ENCODE data around the gene BCO2.
"Not testable (repeated sequence)": the region's sequence is repeated elsewhere in the genome, so short reads cannot be mapped to it uniquely, and the experiment has no call there.

BCO2 gene

DNA sequence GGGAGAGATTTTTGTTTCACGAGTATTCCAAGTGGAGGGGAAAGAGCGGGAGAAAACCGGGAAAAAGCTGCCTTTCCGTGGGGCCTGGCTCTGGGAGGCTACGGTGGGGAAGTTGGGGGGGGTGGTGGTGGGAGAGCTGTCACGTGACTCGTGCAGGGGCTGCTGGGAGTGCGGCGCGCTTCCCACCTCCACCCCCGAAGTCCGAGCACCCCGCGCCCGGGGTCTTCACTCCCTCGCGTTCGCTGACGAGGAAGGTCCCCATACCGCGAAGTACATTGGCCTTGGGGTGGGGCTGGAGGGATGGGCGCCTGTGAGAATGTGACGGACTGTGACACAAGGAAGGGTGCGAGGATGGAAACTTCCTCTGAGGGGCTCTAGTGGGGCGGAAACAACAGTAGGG is 8.2 kb upstream of the BCO2 start, which contains the start of gene TEX12:
TSS of gene TEX12 (plus strand) at position 228 of the 400 bp plus-strand sequence. CDS start 1,897 bp downstream, outside the sequence.
- DNase-seq: no peak

DNA sequence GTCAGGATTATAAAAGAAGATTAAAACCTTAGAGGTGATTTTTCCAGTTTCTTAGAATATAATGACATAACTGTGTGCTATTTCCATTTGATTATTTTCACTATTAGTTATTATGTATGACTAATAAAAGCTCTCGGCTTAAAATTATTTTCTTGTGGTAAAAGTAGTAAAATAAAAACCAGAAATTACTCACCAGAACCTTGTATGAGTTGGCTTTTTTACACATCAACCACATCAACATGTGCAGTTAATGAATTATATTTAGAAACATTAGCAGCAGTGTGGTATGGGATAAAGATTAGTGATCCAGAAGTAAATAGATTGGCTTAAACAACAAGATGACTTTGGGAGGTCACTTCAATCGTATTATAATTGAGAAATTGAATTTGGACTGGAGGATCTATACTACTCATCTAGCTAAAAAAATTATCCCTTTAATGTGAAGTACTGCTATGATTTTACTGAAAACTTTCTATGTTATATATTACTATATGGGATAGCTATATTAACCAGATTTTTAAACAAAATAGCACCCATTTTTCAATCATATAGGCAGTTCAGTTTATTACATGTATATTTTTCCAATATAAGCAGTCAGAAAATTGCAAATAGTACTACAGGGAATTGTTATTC is 2.8 kb upstream of the BCO2 start:
- no peak for DNase-seq

DNA sequence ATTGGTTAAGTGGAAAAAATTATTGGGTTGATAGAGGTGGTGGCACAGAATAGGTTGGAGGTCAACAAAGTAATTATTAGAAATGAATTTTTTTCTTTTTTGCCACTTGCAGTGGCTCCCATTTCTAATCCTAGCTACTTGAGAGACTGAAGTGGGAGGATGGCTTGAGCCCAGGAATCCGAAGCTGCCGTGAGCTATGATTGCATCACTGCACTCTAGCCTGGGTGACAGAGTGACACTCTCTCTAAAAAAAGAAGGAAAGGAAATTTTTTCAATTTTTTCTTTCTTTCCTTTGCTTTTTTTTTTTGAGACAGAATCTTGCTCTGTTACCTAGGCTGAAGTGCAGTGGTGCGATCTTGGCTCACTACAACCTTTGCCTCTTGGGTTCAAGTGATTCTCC is 2.2 kb upstream of the BCO2 start:
- no peak for DNase-seq

DNA sequence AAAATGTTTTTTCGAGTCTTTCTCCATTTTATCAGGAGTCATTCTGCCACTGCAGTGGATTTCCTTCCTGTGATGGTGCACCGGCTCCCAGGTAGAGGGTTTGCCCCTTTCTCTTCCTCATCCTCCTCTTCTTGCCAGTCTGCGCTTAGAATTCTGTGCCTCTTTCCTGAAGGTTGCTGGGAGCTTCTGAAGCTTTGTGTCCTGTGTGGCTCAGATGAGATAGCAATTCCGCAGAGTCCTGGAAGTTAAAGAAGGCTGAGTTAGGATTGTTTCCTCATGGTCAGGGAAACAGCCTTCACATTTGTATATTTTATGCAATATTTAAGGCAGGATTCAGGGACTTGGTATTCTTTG is 264 bp downstream of the BCO2 start:
- no peak for DNase-seq

DNA sequence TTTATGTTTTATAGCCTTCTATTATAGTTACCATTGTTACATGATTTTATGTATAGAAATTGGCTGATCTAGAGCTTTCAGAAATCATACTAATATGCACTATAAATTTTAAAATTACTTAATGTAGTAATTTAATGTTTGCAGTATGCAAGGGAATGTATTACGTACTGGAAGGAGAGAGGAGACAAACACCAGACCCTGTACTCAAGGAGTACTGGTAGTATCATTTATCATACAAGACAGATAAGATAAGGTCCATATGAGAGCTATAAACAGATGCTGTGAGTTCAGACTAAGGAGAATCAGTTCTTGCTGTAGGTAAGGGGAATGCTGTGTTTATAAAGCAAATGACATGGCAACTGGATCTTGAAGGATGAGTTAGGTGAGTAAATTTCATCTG is 765 bp downstream of the BCO2 start:
- no peak for DNase-seq

DNA sequence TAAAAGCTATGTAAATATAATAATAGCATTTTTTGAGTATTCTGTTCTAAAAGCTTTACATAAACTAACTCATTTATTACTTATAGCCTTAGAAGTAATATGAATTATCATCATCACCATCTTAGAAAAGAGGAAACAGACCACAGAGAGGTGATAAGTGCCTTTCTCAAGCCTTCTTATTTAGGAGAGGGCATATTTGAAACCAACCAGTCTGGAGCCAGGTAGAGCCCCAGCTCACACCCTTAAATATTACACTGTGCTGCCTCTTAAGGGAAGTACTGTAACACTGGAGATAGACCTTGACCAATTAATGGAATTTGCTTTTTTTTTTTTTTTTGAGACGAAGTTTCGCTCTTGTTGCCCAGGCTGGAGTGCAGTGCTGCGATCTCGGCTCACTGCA is 2.3 kb downstream of the BCO2 start:
- no peak for DNase-seq

DNA sequence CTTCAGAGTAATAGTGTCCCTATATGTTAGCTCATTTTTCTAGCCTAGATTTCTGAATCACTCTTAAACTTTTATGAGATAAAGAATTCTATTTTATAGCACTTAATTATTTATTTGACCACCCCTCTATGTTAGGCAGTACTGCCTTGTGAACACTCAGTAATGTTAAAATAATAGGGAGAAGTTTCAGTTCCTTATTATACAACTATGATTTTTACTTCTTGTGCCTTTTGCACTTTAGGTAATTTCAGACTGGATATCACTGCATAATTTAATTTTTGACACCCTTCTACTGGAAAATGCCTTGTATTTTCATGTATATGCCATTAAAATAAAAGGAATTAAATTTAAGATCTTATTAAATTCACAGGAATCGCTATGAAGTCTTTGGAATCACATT is 3.1 kb downstream of the BCO2 start:
- no peak for DNase-seq

DNA sequence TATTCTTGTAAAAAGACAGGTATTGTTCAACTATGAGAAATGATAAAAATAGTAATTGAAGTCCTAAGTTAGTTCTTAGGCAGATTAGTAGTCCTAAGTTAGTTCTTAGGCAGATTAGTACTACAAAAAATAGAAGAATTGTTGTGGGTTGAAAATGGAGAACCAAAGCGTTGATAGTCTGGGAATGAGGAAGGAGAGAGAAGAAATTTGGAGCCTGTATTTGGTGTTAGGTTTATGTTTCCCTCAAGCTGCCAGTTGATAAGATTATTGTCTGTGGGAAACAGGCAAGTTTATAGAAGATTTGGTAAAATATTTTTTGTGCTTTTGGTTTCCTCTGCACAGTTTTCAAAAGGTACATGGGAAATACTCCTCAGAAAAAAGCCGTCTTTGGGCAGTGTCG is 3.6 kb downstream of the BCO2 start:
- DNase-seq: no peak

DNA sequence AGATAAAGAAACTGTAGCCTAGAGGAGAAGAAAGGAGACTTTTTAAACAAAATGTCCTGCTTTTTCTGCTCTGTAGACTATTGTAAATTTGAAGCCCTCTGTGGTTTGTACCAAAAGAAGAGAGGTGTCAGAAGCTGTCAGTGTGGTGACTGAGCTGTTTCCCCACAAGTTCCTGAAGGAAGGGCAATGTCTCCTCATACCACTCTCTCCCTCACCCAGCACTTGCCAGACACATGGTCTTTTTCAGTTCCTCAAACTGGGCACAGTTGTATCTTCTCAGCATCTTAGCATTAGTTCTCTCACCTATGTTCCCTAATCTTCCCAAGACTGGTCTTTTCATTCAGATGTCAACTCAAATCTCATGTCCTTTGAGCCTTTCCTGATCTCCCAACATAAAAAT is 4.3 kb downstream of the BCO2 start:
- DNase-seq: no peak

DNA sequence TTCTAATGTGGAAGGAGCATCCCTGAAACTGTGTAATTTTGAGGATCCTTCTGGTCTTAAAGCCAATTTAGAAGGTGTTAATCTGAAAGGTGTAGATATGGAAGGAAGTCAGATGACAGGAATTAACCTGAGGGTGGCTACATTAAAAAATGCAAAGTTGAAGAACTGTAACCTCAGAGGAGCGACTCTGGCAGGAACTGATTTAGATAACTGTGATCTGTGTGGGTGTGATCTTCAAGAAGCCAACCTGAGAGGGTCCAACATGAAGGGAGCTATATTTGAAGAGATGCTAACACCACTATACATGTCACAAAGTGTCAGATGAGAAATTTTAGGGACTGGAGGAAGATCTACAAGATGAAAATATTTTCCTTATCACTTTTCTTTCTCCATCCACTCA is 7.6 kb downstream of the BCO2 start:
- no peak for DNase-seq

DNA sequence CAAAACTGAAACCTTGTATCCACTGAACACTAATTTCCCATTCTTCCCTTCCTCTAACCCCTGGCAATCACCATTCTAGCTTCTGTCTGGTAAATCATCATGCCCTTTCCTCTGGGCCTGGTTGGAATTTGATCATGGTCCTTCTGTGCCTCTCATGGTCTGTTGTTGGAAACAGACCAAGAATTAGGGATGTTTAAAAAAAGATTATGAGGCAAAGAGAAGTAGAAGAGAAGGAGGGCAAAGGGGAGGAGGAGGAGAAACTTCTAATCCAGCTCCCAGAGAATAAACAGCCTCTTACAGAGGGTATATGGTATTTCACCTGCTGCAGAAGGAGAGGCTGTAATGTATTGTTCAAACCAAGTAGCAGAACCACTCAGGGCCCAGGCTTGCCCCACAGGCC is 10.6 kb downstream of the BCO2 start:
- no peak for DNase-seq

DNA sequence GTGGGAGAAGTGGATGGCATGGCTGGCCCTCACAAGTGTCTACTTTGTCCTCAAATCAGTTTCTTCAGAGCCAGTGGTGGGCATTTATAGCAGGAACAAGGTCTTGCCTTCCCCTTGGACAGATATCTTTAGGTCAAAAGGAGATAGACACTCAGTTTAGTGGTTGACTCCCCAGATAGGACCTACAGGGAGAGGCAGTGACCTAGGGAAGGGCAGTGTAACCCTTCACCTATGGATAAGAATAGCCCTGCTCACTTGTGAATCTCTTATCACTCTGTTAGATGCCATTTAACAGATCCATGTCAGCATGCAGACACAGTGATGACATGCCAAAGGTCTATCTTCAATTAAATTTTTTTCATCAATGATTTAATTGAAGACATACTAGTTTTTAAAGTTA is 11.0 kb downstream of the BCO2 start:
- no peak for DNase-seq

DNA sequence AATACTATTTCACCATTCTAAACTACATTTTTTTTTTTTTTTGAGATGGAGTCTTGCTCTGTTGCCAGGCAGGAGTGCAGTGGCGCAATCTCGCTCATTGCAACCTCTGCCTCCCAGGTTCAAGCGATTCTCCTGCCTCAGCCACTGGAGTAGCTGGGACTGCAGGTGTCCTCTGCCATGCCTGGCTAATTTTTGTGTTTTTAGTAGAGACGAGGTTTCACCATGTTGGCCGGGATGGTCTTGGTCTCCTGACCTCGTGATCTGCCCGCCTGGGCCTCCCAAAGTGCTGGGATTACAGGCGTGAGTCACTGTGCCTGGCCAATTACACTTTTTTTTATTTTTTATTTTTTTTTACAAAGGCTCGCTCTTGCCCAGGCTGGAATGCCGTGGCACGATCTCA is 19.8 kb downstream of the BCO2 start:
- DNase-seq: not testable (repeated sequence)

DNA sequence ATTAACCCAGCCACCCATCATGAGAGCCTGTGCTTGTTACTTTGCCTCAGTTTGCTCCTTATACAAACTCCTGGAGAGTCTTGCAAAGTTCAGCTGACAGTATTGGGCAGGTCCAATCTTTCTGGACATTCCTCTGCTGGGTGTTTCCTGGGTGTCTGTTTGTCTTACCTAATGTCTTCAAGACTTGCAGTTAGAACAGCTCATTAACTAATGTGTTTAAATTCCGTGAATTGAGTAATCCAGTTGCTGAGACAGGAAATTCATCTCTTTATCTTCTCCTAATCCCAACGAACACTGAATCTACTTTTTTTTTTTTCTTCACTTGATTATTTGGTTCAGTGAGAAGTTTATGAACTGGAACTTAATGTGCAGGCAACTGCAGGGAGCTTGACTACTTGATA is 20.6 kb downstream of the BCO2 start:
- DNase-seq: peak; percentile 9

DNA sequence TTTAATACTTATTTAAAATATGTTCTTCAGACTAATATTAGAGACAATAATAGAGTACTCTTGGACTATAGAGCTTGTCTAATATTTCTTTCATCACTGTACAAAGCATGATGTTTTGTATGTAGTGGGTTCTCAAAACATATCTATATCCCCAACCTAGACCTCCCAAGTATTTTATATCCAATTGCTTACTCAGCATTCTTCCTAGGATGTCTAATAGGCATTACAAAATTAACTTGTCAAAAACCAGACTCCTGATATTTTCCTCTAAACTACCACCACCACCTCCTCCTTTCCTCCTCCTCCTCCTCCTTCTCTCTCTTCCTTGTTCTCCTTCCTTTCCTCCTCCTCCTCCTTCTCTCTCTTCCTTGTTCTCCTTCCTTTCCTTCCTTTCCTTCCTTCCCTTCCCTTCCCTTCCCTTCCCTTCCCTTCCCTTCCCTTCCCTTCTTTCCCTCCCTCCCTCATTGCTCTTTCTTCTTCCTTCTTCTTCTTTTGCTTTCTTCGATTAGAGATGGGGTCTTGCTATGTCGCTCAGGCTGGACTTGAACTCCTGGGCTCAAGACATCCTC is 21.3 kb downstream of the BCO2 start:
- no peak for DNase-seq

DNA sequence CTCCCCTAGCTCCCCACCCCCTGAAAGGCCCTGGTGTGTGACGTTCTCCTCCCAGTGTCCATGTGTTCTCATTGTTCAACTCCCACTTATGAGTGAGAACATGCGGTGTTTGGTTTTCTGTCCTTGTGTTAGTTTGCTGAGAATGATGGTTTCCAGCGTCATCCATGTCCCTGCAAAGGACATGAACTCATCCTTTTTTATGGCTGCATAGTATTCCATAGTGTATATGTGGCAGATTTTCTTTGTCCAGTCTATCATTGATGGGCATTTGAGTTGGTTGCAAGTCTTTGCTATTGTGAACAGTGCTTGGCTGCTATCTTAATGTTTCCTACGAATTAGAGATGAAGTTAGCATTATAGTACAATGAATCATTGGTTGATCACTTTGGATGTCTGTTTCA is 23.8 kb downstream of the BCO2 start:
- not testable (repeated sequence) for DNase-seq

DNA sequence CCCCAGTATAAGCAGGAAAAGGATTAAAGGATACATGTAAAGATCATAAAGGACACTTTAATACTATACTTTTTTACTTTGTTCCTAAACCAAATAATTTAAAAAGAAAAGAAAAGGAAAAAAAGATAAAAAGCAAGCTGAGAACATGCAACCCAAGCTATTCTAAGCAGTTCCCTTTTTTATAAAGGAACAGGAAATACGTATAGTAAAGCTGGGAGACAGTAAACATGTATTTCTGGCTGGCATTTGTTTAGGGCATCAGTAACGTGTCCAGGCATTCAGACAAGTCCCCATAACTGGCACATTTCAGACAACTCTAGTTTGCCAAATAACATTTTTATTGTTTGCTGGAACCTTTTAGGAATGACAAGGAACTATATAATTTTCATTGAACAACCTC is 24.9 kb downstream of the BCO2 start:
- no peak for DNase-seq

DNA sequence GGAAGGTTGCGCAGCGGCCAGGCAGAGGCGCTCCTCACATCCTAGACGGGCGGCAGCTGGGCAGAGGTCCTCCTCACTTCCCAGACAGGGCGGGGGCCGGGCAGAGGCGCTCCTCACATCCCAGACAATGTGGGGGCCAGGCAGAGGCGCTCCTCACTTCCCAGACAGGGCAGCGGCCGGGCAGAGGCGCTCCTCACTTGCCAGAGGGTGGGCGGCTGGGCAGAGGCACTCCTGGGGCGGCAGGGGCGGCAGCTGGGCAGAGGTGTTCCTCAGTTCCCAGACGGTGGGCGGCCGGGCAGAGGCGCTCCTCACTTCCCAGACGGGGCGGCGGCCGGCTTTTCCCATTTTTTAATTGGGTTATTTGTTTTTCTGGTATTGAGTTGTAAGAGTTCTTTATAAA is 30.8 kb downstream of the BCO2 start:
- no peak for DNase-seq

DNA sequence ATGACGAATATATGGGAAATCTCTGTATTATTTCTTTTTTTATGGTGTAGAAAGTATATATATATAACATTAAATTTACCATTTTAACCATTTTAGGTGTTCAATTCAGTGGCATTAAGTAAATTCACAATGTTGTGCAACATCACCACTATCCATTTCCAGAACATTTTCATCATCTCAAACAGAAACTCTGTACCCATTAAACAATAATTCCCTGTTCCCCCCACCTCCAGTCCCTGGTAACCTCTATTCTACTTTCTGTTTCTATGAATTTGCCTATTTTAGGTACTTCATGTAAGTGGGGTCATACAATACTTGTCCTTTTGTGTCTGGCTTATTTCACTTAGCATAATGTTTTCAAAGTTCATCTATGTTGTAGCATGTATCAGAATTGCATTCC is 35.6 kb downstream of the BCO2 start:
- DNase-seq: no peak

DNA sequence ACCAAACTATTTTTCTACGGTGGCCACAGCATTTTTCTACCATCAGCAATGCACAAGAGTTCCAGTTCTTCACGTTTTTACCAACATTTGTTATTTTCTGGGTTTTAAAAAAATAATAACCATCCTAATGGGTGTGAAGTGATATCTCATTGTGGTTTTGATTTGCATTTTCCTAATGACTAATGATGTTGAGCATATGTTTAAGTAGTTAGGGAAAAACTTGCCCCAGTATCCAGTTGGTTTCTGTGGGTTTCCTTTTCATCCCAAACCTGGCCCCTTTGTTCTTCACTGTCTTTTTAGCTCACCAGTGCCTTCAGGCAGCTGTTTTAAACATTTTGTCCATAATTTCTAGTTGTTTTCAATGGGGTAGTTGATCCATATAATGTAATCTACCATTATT is 36.2 kb downstream of the BCO2 start:
- no peak for DNase-seq

DNA sequence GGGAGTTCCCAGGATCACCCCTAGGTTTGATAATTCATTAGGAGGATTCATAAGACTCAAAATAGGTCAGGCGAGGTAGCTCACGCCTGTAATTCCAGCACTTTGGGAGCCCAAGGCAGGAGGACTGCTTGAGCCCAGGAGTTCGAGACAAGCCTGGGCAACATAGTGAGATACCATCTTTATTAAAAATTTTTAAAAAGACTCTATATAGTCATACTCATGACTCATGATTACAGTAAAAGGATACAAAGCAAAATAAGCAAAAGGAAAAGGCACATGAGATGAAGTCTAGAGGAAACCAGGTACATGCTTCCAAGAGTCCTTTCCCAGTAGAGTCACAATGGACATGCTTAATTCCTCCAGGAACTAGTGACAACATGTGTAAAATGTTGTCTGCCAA is 37.0 kb downstream of the BCO2 start:
- DNase-seq: no peak

DNA sequence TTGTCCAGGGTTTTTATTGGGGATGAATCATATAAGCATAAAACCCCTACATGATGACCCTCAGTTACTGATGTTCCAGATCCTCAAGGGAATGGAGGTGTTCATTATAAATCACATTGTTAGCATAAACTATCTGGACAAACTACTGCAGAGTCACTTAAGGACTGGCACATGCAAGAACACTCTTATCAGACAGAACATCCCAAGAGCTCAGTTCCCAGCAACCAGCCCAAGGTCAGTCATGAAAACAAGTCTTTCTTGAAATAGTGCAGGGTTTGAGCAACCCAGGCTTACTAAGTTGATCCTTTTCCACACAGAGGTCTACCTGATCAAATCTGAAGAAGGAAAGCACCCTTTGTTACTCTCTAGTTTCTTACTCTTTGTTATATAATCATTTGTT is 37.4 kb downstream of the BCO2 start:
- no peak for DNase-seq

DNA sequence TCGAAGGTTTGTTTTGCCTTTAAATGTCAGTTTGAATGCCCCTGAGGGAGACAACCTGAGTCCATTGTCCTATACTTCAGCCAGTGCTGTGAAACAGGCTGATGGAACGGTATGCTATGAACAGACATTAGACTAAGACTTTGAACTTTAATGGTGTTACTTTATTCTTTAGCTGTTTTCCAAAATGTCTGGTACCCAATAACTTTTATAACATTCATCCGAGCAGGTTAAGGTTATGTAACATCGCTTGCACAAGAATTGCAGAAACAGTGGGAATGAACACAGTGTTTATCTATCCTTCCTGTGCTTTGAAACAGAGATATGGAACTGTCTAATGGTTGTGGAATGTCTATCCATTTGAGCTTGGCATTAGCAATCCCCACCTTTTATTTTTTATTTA is 38.4 kb downstream of the BCO2 start:
- no peak for DNase-seq

DNA sequence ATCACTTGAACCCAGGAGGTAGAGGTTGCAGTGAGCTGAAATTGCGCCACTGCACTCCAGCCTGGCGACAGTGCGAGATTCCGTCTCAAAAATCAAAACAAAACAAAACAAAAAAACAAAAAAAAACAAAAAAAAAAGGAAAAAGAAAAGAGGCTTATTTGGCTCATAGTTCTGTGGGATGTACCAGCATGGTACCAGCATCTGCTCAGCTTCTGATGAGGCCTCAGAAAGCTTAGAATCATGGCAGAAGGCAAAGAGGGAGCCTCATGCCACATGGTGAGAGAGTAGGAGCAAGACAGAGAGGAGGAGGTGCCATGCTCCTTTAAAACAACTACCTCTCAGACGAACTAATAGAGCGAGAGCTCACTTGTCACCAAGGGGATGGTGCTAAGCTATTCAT is 40.3 kb downstream of the BCO2 start:
- DNase-seq: no peak

DNA sequence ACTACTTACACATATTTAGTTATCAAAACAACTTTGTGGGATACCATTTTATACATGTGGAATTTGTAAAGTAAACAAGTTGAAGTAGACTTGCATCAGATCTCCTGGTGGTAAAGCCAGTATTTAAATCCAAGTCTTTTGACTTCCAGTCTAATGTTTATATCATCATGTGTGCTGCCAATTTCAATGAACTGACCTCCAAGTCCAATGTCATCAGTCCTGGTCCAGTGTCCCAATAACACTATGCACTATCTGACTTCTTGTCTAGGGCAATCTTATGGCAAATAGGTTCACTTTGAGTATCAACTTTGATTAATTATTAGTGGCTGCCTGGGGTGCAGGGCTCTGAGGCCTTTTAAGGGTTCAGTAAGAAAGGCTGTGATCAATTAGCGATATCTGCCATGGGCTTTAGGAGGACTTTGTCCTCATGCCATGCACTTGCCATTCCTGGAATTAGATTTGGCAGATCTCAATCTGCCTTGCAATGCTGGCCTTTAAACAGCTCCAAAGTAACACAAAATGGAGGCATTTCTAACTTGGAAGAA is 41.3 kb downstream of the BCO2 start:
- no peak for DNase-seq

Measured in right kidney (tissue), 1 donor.